GM23248 (cell line): Measurements from ENCODE around the gene ARHGAP24. TPM values are rescaled to one million over a fixed set of nuclear protein-coding genes. Genes with fewer than 3 reads are reported as not detected.

ENCODE experiments used
- DNase-seq: peaks from one replicate; pipeline ENCODE4 v3.0.0-alpha.2; 2015
- H2AFZ ChIP-seq: fragments of 200-600 bp; sonication (generic); 2 replicates; pipeline ENCODE4 v1.6.1; 2016; ENCODE audit warnings: antibody characterized with exemption
- H3F3A ChIP-seq: fragments of 200-600 bp; sonication (generic); 2 replicates; pipeline ENCODE4 v1.6.1; 2016; ENCODE audit warnings: mild to moderate bottlenecking, antibody characterized with exemption, mixed run types; ENCODE audit not compliant: insufficient read depth
- H3K27ac ChIP-seq: fragments of 200-600 bp; sonication (generic); 2 replicates; pipeline ENCODE4 v1.5.1; 2016; ENCODE audit warnings: mild to moderate bottlenecking
- H3K27me3 ChIP-seq: fragments of 200-600 bp; sonication (generic); replicated peaks from 2 replicates; pipeline ENCODE4 v1.6.1; 2016; ENCODE audit warnings: mild to moderate bottlenecking; ENCODE audit not compliant: insufficient read depth
- H3K36me3 ChIP-seq: fragments of 200-600 bp; sonication (generic); 2 replicates; pipeline ENCODE4 v1.6.1; 2016; ENCODE audit warnings: low read depth, mild to moderate bottlenecking
- H3K4me1 ChIP-seq: fragments of 200-600 bp; sonication (generic); 2 replicates; pipeline ENCODE4 v1.6.1; 2016; ENCODE audit warnings: mild to moderate bottlenecking; ENCODE audit not compliant: insufficient read depth
- H3K4me2 ChIP-seq: fragments of 200-600 bp; sonication (generic); one replicate; pipeline ENCODE4 v1.6.1; 2016; ENCODE audit warnings: mild to moderate bottlenecking; ENCODE audit not compliant: unreplicated experiment
- H3K4me3 ChIP-seq: fragments of 200-600 bp; sonication (generic); 2 replicates; pipeline ENCODE4 v1.5.1; 2016; ENCODE audit warnings: mild to moderate bottlenecking
- H3K79me2 ChIP-seq: fragments of 200-600 bp; sonication (generic); 2 replicates; pipeline ENCODE4 v1.6.1; 2016; ENCODE audit warnings: mild to moderate bottlenecking; ENCODE audit not compliant: insufficient read depth
- H3K9ac ChIP-seq: fragments of 200-600 bp; sonication (generic); 2 replicates; pipeline ENCODE4 v1.6.1; 2016; ENCODE audit warnings: mild to moderate bottlenecking
- H3K9me2 ChIP-seq: fragments of 200-600 bp; sonication (generic); 2 replicates; pipeline ENCODE4 v1.6.1; 2016; ENCODE audit warnings: mixed run types, mild to moderate bottlenecking, moderate library complexity; ENCODE audit not compliant: insufficient read depth
- H3K9me3 ChIP-seq: fragments of 200-600 bp; sonication (generic); one replicate; pipeline ENCODE4 v1.6.1; 2017; ENCODE audit warnings: low read depth
- H4K20me1 ChIP-seq: fragments of 200-600 bp; sonication (generic); 2 replicates; pipeline ENCODE4 v1.6.0; 2016; ENCODE audit not compliant: insufficient read depth
- EZH2 ChIP-seq: fragments of 200-600 bp; sonication (generic); IDR thresholded peaks from 2 replicates; pipeline ENCODE4 v1.6.1; 2018; ENCODE audit warnings: antibody characterized with exemption, mild to moderate bottlenecking; ENCODE audit not compliant: insufficient read depth, poor library complexity, severe bottlenecking
- EZH2phosphoT487 ChIP-seq: fragments of 200-600 bp; sonication (generic); IDR thresholded peaks from 2 replicates; pipeline ENCODE4 v1.6.1; 2018; ENCODE audit warnings: antibody characterized with exemption, moderate library complexity, mild to moderate bottlenecking, low read depth; ENCODE audit not compliant: insufficient read depth
- WGBS, 2 experiments: methylation state at CpG; one replicate each; pipeline ENCODE4 v1.1.6; 2015 to 2017; ENCODE audit warnings: low lambda C conversion rate in 2 of 2, low coverage in 1 of 2; ENCODE audit errors: missing lambda C conversion rate in 2 of 2; 5-methylcytosine and 5-hydroxymethylcytosine counted together
- in situ Hi-C: fragments of 300-500 bp; cut with MboI; formaldehyde crosslinking; loops from 2 replicates; pipeline ENCODE4 v1.15.0; 2020
- polyA plus RNA-seq: library from polyadenylated mRNA; unstranded; fragments of >200 nt; fragmentation: Nextera tagmentation; extraction: Ambion mirVana; gene quantifications from 2 replicates; pipeline ENCODE4 v1.2.1, GENCODE V29; 2016
- total RNA-seq: library from RNA; depleted of rRNA; stranded (reverse); fragments of >200 nt; shearing (Covaris generic); gene quantifications from 2 replicates; pipeline ENCODE4 v1.2.3, GENCODE V29; 2014

The ARHGAP24 gene
- total and polyA plus RNA-seq, 2 experiments from 2014 or later: 24.1 to 31.6 TPM

- H3K4me1 ChIP-seq: peaks cover 4% of the 10 kb centered on the region
- H3K4me3 ChIP-seq: no peak overlapping the region
- H3K79me2 ChIP-seq: no peaks in the 10 kb centered on the region
- no peak overlapping the region for H2AFZ ChIP-seq
- in situ Hi-C loops: no loop called here
- H3K9me2 ChIP-seq: no peaks in the 10 kb centered on the region
- no peak overlapping the region for H3K9ac ChIP-seq
- TF ChIP-seq EZH2phosphoT487 (no peak), EZH2 (no peak)
- no peaks in the 10 kb centered on the region for H3K36me3 ChIP-seq
- no peaks in the 10 kb centered on the region for H4K20me1 ChIP-seq
- H3K27me3 ChIP-seq: no peaks in the 10 kb centered on the region
- no peak overlapping the region for H3K4me2 ChIP-seq
- no peak for DNase-seq
- no peak overlapping the region for H3K27ac ChIP-seq
- H3F3A ChIP-seq: peaks cover 4% of the 10 kb centered on the region
- no peaks in the 10 kb centered on the region for H3K9me3 ChIP-seq
- 97% methylated on average over 1 of the region's 1 CpG for WGBS, 2 experiments
Measured at GRCh38 chr4:85676050-85676425, 201.1 kb downstream of the ARHGAP24 start.

DNA sequence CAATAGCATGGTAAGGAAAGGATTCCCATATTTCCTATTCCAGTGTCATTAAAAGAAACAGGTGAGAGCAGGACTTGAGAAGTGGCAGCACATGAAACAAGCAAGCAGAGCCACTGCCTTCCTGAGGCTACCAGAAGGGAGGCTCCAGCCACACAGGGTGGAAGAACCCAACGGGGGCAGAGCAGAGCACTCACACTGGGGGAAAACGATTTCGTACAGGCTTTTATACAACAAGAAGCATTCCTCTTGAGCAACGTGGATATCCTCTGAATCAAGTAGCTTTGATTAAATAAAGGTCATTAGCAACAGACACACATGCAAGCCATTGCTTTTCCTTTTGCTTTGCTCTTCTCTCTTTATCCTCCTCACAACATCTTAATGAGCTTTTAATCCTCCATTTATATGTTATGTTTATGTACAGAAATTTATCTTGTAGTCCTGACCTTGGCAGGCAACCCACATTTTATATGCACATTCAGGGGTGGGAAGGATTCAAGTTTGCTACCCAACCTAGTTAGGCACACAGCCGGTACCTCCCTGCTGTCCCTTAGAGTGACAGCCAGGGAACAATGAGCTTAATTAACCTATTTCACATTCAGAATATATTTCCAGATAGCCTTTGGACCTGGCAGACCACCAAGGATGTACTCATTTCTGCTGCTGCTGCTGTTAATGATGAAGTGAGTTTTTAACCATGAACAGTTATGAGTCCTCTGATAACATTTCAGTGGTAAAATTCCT is 202.1 kb downstream of the ARHGAP24 start:
- in situ Hi-C loops: no loop called here
- peak; percentile 13 for DNase-seq
- Histone ChIP-seq H3F3A (peaks cover 11% of the 10 kb centered on the region), H3K4me1 (peaks cover 14% of the 10 kb centered on the region), H3K27me3 (no peaks in the 10 kb centered on the region), H4K20me1 (no peaks in the 10 kb centered on the region), H3K4me2 (no peak overlapping the region), H3K4me3 (no peak overlapping the region), H3K9ac (no peak overlapping the region), H3K9me2 (no peaks in the 10 kb centered on the region), H3K9me3 (no peaks in the 10 kb centered on the region), H3K36me3 (no peaks in the 10 kb centered on the region), H3K79me2 (no peaks in the 10 kb centered on the region), H2AFZ (no peak overlapping the region), H3K27ac (no peak overlapping the region)
- TF ChIP-seq EZH2 (no peak), EZH2phosphoT487 (no peak)
- 85 to 89% methylated on average over 5 of the region's 5 CpGs for WGBS, 2 experiments

DNA sequence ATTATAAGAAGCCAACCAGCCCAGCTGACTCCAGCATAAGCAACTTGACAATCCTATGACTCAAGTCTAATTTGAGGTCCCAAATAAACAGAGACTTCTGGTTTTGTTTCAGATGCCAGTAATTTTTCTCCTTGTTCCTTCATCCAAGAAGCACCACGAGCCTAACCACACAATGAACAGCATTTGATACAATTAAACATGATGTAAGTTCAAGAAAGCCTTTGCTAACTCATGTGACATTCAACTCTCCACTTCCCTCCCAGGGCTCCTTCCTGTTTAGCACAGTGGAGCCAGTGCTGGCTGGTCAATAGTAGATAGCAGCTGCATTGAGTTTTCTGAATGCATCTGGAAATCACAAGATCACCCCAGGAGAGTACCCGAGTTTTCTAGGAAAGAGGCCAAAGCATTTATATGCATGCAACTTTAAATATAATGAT is 206.3 kb downstream of the ARHGAP24 start:
- peak overlapping the region; percentile 56 for H3K4me2 ChIP-seq
- peak overlapping the region; percentile 45 for H3K9ac ChIP-seq
- H3K9me3 ChIP-seq: no peaks in the 10 kb centered on the region
- WGBS, 2 experiments: 1 to 3% methylated on average over 2 of the region's 2 CpGs
- H3K4me1 ChIP-seq: peaks cover 19% of the 10 kb centered on the region
- no peak for TF ChIP-seq EZH2
- 0 out of 2 replicates have a peak, but pooled peaks have one; percentile 75 for TF ChIP-seq EZH2phosphoT487
- in situ Hi-C loops: no loop called here
- 0 out of 2 replicates have a peak overlapping the region, but pooled peaks have one; percentile 8 for H3K4me3 ChIP-seq
- no peaks in the 10 kb centered on the region for H3K27me3 ChIP-seq
- no peaks in the 10 kb centered on the region for H3K79me2 ChIP-seq
- peak overlapping the region; percentile 76 for H3K27ac ChIP-seq
- no peaks in the 10 kb centered on the region for H4K20me1 ChIP-seq
- DNase-seq: peak; percentile 92
- no peaks in the 10 kb centered on the region for H3K36me3 ChIP-seq
- H3F3A ChIP-seq: peaks cover 16% of the 10 kb centered on the region
- 0 out of 2 replicates have a peak overlapping the region, but pooled peaks have one; percentile 16 for H2AFZ ChIP-seq
- H3K9me2 ChIP-seq: no peaks in the 10 kb centered on the region

DNA sequence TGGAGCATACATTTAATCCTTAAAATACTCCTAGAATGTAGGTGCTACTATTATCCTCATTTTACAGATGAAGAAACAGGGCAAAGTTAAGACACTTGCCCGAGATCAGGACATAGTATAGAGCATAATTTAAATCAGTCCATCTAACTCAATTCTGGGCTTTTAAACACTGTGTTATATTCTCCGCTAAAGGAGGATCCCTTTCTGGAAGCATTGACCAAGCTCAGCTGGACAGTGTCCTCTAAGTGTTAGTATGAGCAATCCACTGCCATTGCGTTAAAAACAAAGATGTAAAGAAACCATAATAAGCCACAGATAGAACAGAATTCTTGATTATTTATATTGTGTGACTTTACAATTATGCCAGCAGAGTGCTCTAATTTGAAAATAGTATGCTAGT is 207.0 kb downstream of the ARHGAP24 start:
- 98 to 100% methylated on average over 3 of the region's 3 CpGs for WGBS, 2 experiments
- Histone ChIP-seq H3K9ac (0 out of 2 replicates have a peak overlapping the region, but pooled peaks have one; percentile 45), H3K36me3 (no peaks in the 10 kb centered on the region), H3K27me3 (no peaks in the 10 kb centered on the region), H3K4me3 (no peak overlapping the region), H3K4me2 (peak overlapping the region; percentile 56), H3F3A (peaks cover 16% of the 10 kb centered on the region), H3K9me2 (no peaks in the 10 kb centered on the region), H2AFZ (no peak overlapping the region), H3K27ac (peak overlapping the region; percentile 76), H3K4me1 (peaks cover 19% of the 10 kb centered on the region), H3K9me3 (no peaks in the 10 kb centered on the region), H3K79me2 (no peaks in the 10 kb centered on the region), H4K20me1 (no peaks in the 10 kb centered on the region)
- peak; percentile 3 for DNase-seq
- in situ Hi-C loops: no loop called here
- TF ChIP-seq EZH2phosphoT487 (no peak), EZH2 (no peak)
